Superior temporal gyrus (tissue), 1 donor: ENCODE data around the gene PPP1CC.
A peak's percentile ranks its signal among the peaks of the same experiment; 100 is the strongest.
"Not testable (repeated sequence)": the region's sequence is repeated elsewhere in the genome, so short reads cannot be mapped to it uniquely, and the experiment has no call there.

Experiments
- DNase-seq: peaks from one replicate; pipeline ENCODE4 v3.0.0-alpha.2; 2016; ENCODE audit errors: extremely low spot score

The PPP1CC gene

GRCh38 chr12:110725267-110725666 is 17.4 kb downstream of the PPP1CC start:
- DNase-seq: no peak

- DNase-seq: not testable (repeated sequence)
These were observed 19.8 kb downstream of the PPP1CC start for GRCh38 chr12:110722892-110723291.

GRCh38 chr12:110721570-110721969 is 21.1 kb downstream of the PPP1CC start:
- DNase-seq: no peak

- DNase-seq: no peak
These were observed 22.2 kb downstream of the PPP1CC start for GRCh38 chr12:110720516-110720915.

GRCh38 chr12:110718222-110718908 is 24.3 kb downstream of the PPP1CC start:
- no peak for DNase-seq

- DNase-seq: no peak
These were observed 25.7 kb downstream of the PPP1CC start for GRCh38 chr12:110717037-110717436.

GRCh38 chr12:110708917-110709316 is 33.8 kb downstream of the PPP1CC start:
- DNase-seq: no peak

GRCh38 chr12:110705309-110705708 is 37.4 kb downstream of the PPP1CC start:
- no peak for DNase-seq

GRCh38 chr12:110704750-110705149 is 37.9 kb downstream of the PPP1CC start:
- no peak for DNase-seq

- no peak for DNase-seq
These were observed 38.5 kb downstream of the PPP1CC start for GRCh38 chr12:110704231-110704630.

GRCh38 chr12:110702081-110702480 is 40.6 kb downstream of the PPP1CC start:
- no peak for DNase-seq

GRCh38 chr12:110699591-110700445 is 42.9 kb downstream of the PPP1CC start:
- no peak for DNase-seq

- peak; percentile 51 for DNase-seq
These were observed 44.4 kb downstream of the PPP1CC start for GRCh38 chr12:110698171-110698902.

- DNase-seq: no peak
These were observed 45.5 kb downstream of the PPP1CC start for GRCh38 chr12:110697236-110697635.

- no peak for DNase-seq
These were observed 46.4 kb downstream of the PPP1CC start for GRCh38 chr12:110696283-110696682.

- no peak for DNase-seq
These were observed 48.3 kb downstream of the PPP1CC start for GRCh38 chr12:110694330-110694901.

GRCh38 chr12:110693731-110694130 is 49.0 kb downstream of the PPP1CC start:
- DNase-seq: no peak

GRCh38 chr12:110690127-110690430 is 52.6 kb downstream of the PPP1CC start:
- DNase-seq: no peak

- DNase-seq: no peak
These were observed 53.2 kb downstream of the PPP1CC start for GRCh38 chr12:110689281-110690126.

GRCh38 chr12:110688446-110689280 is 54.0 kb downstream of the PPP1CC start, which contains the start of gene HVCN1:
Gene HVCN1, minus strand, starts transcription at chr12:110689115. Its CDS starts 5,870 bp downstream, at chr12:110683245.
- no peak for DNase-seq
